ENCODE results near the gene PLB1.
A peak's percentile ranks its signal among the peaks of the same experiment; 100 is the strongest.

The PLB1 gene

GRCh38 chr2:28613633-28614501 lies 118.0 kb downstream of the PLB1 start:
- H3K4me3 ChIP-seq (ENCODE audit: low read depth, low read length) = no peak overlapping the region

DNA sequence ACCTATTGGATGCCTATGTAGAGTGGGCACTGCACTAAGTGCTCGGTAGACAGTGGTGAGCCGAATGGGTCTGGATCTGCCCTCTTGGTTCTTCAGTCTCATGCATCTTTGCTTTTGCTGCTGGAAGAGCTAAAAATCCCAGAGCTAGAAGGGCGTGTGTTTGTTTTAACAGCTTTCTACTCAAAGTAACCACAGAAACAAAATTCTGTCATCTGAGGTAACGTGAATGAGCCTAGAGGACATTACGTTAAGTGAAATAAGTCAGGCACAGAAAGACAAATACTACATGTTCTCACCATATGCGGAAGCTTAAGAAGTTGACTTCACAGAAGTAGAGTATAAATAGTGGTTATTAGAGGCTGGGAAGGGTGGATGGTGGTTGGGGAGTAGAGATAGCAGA lies 119.8 kb downstream of the PLB1 start:
- peak; percentile 27 for DNase-seq (ENCODE audit: low read depth, low spot score)
- no peak overlapping the region for H3K4me3 ChIP-seq (ENCODE audit: low read depth, low read length)
- in situ Hi-C loops (cut with HindIII; ENCODE audit: low sequenced_read_pairs) = no loop called here
- TF ChIP-seq CTCF (IDR thresholded peaks at IDR 0.05; ENCODE audit: low read depth, low read length) = no peak

More at GRCh38 chr2:28613633-28614501, 118.0 kb downstream of the PLB1 start:
- in situ Hi-C loops (cut with HindIII; ENCODE audit: low sequenced_read_pairs) = no loop called here
- no peak for TF ChIP-seq CTCF (IDR thresholded peaks at IDR 0.05; ENCODE audit: low read depth, low read length)
- DNase-seq (ENCODE audit: low read depth, low spot score) = peak; percentile 99

GRCh38 chr2:28616396-28616999 lies 120.6 kb downstream of the PLB1 start:
- H3K4me3 ChIP-seq (ENCODE audit: low read depth, low read length) = no peak overlapping the region
- no peak for DNase-seq (ENCODE audit: low read depth, low spot score)
- in situ Hi-C loops (cut with HindIII; ENCODE audit: low sequenced_read_pairs) = no loop called here
- TF ChIP-seq CTCF (IDR thresholded peaks at IDR 0.05; ENCODE audit: low read depth, low read length) = no peak

DNA sequence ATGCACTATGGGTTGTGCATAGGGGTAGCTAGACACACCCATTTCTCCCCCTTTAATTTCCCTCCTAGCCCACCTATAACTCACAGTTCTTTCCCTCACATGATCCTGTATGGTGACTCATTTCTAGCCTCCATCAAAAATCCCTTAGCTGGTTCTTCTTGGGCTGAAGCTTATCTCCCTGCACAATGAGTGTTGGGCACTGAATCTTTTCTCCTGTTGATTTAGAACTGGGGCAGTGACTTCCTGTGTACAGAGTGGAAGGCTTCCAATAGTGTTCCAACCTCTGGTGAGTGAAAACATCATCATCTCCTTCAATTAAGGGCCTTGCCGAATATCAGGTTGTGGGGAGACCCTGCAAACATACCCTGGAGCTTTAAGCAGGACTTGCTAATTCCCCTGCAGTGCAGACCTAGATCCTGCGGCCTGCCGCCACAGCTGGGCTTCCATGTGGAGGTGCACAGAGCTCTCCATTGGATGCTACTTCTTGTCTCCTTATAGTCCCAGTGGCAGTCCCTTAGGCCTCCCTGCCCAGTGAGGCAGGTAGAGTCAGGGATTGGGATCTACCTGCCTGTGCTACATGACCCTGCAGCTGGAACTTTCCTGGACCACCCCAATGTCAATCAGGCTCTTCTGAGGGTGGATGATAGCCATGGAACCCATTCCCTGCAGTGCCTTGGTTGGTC lies 121.8 kb downstream of the PLB1 start:
- in situ Hi-C loops (cut with HindIII; ENCODE audit: low sequenced_read_pairs) = no loop called here
- TF ChIP-seq CTCF (IDR thresholded peaks at IDR 0.05; ENCODE audit: low read depth, low read length) = no peak
- no peak overlapping the region for H3K4me3 ChIP-seq (ENCODE audit: low read depth, low read length)
- no peak for DNase-seq (ENCODE audit: low read depth, low spot score)

DNA sequence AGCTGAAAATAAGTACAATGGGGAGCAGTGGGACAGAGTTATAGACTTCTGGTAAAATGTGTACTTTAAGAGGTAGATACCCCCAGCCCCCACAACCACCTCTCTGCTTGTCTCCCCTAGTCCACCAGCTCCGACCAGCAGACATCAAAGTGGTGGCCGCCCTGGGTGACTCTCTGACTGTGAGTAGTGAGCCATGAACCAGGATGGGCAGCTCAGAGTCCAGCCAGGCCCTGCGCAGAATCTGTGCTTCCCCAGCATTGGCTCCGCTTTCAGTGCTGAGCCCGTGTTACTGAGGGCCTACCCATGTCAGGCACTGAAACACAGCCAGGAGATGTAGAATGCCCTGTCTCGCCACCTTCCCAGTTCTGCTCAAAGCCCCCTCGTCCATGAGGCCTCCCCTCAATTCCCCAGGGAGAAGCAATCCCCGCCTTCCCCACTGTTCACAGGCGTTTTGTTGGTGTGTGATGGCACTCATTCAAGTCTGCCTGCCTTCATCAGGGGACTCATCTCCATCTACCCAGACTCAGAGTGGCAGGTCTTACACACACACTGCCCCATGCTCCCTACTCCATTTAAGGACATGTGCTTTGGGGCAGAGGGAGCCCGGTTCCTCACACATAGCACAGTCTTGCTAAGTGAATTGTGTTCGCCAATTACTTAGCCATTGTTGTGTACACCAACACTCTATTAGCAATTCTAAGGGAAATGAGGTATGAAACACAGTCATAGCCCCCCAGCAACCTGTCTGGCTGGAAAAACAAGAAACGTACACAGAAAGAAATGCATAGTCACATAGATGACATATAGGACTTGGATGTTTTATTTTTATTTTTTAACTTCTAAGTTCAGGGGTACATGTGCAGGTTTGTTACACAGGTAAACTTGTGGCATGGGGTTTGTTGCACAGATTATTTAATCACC lies 122.6 kb downstream of the PLB1 start:
- no peak for DNase-seq (ENCODE audit: low read depth, low spot score)
- in situ Hi-C loops (cut with HindIII; ENCODE audit: low sequenced_read_pairs) = no loop called here
- TF ChIP-seq CTCF (IDR thresholded peaks at IDR 0.05; ENCODE audit: low read depth, low read length) = no peak
- no peak overlapping the region for H3K4me3 ChIP-seq (ENCODE audit: low read depth, low read length)
